Breast epithelium (tissue), 4 donors: ENCODE measurements around the gene CYP4F11. TPM values are rescaled to one million over a fixed set of nuclear protein-coding genes. Genes with fewer than 3 reads are reported as not detected.
A peak's percentile ranks its signal among the peaks of the same experiment; 100 is the strongest.
"Not testable (repeated sequence)": the region's sequence is repeated elsewhere in the genome, so short reads cannot be mapped to it uniquely, and the experiment has no call there.

Experiments
- DNase-seq, 2 donors: peaks; one replicate each; pipeline ENCODE4 v3.0.0-alpha.2; 2019; ENCODE audit warnings: low spot score in 2 of 2
- H3K27ac ChIP-seq, 2 donors: fragments of 200-600 bp; sonication (generic) in 1 of 2; one replicate each; pipeline ENCODE4 v1.5.1; 2016 to 2019; ENCODE audit warnings: mild to moderate bottlenecking in 1 of 2
- H3K27me3 ChIP-seq, 2 donors: fragments of 200-600 bp; sonication (generic) in 1 of 2; one replicate each; pipeline versions ENCODE4 v1.5.1 to v1.6.0; 2017 to 2019; ENCODE audit warnings: control low read depth in 1 of 2, mild to moderate bottlenecking in 1 of 2
- H3K36me3 ChIP-seq: fragments of 200-600 bp; one replicate; pipeline ENCODE4 v1.5.1; 2019
- H3K4me1 ChIP-seq, 2 donors: fragments of 200-600 bp; sonication (generic); one replicate each; pipeline ENCODE4 v1.5.1; 2016 to 2019; ENCODE audit warnings: control low read depth in 1 of 2
- H3K4me3 ChIP-seq, 3 donors: fragments of 200-600 bp; sonication (generic); 1 replicate in 2 of 3; 2 replicates in 1 of 3; pipeline ENCODE4 v1.5.1; 2016 to 2019; ENCODE audit warnings: mild to moderate bottlenecking in 3 of 3, moderate library complexity in 2 of 3
- H3K9me3 ChIP-seq, 2 donors: fragments of 200-600 bp; sonication (generic) in 1 of 2; one replicate each; pipeline ENCODE4 v1.5.1; 2016 to 2019; ENCODE audit warnings: control low read depth in 1 of 2
- POLR2A ChIP-seq: fragments of 450-650 bp; IDR thresholded peaks from one replicate; pipeline ENCODE4 v1.6.1; 2016; ENCODE audit warnings: antibody characterized with exemption, mild to moderate bottlenecking, moderate library complexity
- POLR2AphosphoS5 ChIP-seq, 3 donors: sonication (generic); formaldehyde crosslinking; IDR thresholded peaks; one replicate each; pipeline ENCODE4 v1.6.1; 2017; ENCODE audit warnings: antibody characterized with exemption in 3 of 3
- intact Hi-C: fragments of 100-400 bp; cut with DNase I; formaldehyde crosslinking; loops from one replicate; pipeline ENCODE4 v1.15.1; 2023; ENCODE audit warnings: low total_unique reads
- total RNA-seq, 3 donors: library from RNA; depleted of rRNA; stranded (reverse); fragments of >200 nt; gene quantifications; one replicate each; pipeline ENCODE4 v1.1.0, GENCODE V29; 2016
- TF ChIP-seq, protein P1 (sequence below), 3 donors: fragments of 450-650 bp; IDR thresholded peaks; one replicate each; pipeline ENCODE4 v1.5.1; 2016 to 2017; ENCODE audit warnings: antibody characterized with exemption in 3 of 3, mild to moderate bottlenecking in 3 of 3, moderate library complexity in 3 of 3

CYP4F11 gene
- total RNA-seq, 3 donors from 2014 or later = 0.16 to 8.8 (median 3.1) TPM

DNA sequence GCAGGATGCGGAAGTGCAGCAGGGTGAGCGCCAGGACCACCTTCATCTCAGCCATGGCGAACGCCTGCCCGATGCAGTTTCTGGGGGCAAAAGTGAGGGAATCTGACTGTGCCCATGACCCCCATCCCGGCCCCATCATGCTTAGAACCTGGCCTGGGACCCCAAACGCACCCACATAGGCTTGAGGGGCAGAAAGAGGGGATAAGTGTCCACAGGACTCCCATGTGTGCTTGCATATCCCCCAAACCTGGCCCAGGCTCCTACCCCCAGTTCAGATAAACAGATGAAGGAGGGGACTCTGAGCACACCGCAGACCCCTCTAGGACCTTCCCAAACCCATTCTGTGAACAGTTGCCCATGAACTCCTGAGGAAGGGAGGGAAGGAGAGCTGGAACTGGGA is 20.5 kb downstream of the CYP4F11 start:
- no peak for DNase-seq
- H3K36me3 ChIP-seq = no peaks in the 10 kb centered on the region
- intact Hi-C loops = no loop called here
- H3K27me3 ChIP-seq = peaks cover 0 to 32% of the 10 kb centered on the region in 2 donors
- TF ChIP-seq POLR2AphosphoS5 (IDR thresholded peaks at IDR 0.05) (no peak), POLR2A (no peak)
- TF ChIP-seq, protein P1, sequence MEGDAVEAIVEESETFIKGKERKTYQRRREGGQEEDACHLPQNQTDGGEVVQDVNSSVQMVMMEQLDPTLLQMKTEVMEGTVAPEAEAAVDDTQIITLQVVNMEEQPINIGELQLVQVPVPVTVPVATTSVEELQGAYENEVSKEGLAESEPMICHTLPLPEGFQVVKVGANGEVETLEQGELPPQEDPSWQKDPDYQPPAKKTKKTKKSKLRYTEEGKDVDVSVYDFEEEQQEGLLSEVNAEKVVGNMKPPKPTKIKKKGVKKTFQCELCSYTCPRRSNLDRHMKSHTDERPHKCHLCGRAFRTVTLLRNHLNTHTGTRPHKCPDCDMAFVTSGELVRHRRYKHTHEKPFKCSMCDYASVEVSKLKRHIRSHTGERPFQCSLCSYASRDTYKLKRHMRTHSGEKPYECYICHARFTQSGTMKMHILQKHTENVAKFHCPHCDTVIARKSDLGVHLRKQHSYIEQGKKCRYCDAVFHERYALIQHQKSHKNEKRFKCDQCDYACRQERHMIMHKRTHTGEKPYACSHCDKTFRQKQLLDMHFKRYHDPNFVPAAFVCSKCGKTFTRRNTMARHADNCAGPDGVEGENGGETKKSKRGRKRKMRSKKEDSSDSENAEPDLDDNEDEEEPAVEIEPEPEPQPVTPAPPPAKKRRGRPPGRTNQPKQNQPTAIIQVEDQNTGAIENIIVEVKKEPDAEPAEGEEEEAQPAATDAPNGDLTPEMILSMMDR (IDR thresholded peaks at IDR 0.05) = no peak
- H3K4me1 ChIP-seq = no peaks in the 10 kb centered on the region
- H3K9me3 ChIP-seq = peaks cover 4 to 13% of the 10 kb centered on the region in 2 donors
- H3K27ac ChIP-seq = no peak overlapping the region
- no peak overlapping the region for H3K4me3 ChIP-seq

DNA sequence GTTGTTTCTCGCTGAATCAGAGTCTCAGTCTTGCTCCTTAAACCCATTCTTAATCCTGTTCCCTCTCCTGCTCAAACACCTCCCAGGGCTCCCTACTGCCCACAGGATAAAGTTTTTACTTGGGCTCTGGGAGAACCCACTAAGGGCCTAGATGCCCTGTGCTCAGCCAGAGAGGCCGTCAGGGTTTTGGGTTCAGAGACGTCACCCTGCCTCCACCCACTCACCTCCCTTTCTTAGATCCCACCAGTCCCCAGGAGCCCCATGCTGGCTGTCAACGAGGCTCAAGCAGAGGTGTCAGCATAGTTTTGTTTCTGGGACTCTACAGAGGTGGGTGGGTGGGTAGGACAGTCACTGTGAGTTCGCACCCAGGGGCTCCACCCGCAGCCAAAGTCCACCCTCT is 20.9 kb downstream of the CYP4F11 start:
- intact Hi-C loops = no loop called here

GRCh38 chr19:15911599-15912235 is 22.6 kb downstream of the CYP4F11 start:
- peaks cover 4 to 13% of the 10 kb centered on the region in 2 donors for H3K9me3 ChIP-seq
- no peak for DNase-seq
- H3K4me1 ChIP-seq = no peaks in the 10 kb centered on the region
- H3K4me3 ChIP-seq = peak overlapping the region in 2 of 3 donors; percentile 5 to 6
- TF ChIP-seq POLR2AphosphoS5 (IDR thresholded peaks at IDR 0.05) = no peak
- TF ChIP-seq, protein P1 (IDR thresholded peaks at IDR 0.05) = no peak
- TF ChIP-seq POLR2A = no peak
- H3K27ac ChIP-seq = no peak overlapping the region
- intact Hi-C loops = no loop called here
- H3K27me3 ChIP-seq = peaks cover 0 to 40% of the 10 kb centered on the region in 2 donors
- no peaks in the 10 kb centered on the region for H3K36me3 ChIP-seq

More for the DNA sequence above, 20.9 kb downstream of the CYP4F11 start:
- H3K4me3 ChIP-seq = no peak overlapping the region
- no peaks in the 10 kb centered on the region for H3K36me3 ChIP-seq
- no peak for DNase-seq
- H3K27ac ChIP-seq = no peak overlapping the region
- no peaks in the 10 kb centered on the region for H3K4me1 ChIP-seq
- H3K9me3 ChIP-seq = peaks cover 4 to 13% of the 10 kb centered on the region in 2 donors
- TF ChIP-seq POLR2A (no peak), POLR2AphosphoS5 (IDR thresholded peaks at IDR 0.05) (no peak)
- TF ChIP-seq, protein P1 (IDR thresholded peaks at IDR 0.05) = no peak
- H3K27me3 ChIP-seq = peaks cover 0 to 32% of the 10 kb centered on the region in 2 donors

DNA sequence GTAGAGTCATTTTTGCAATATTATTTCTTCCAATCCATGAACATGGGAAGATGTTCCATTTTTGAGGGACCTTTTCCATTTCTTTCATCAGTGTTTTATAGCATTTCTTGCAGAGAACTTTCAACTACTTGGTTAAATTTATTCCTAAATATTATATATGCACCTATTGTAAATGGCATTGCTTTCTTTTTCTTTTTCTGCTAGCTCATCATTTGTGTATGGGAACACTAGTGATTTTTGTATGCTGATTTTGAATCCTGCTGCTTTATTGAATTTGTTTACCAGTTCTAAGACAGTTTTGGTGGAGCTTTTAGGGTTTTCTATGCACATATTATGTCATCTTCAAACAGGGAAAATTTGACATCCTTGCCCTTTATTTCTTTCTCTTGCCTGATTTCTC is 29.3 kb downstream of the CYP4F11 start:
- Histone ChIP-seq H3K27ac (no peak overlapping the region), H3K9me3 (no peaks in the 10 kb centered on the region), H3K4me1 (no peaks in the 10 kb centered on the region), H3K4me3 (no peak overlapping the region), H3K36me3 (no peaks in the 10 kb centered on the region), H3K27me3 (peaks cover 0 to 11% of the 10 kb centered on the region in 2 donors)
- DNase-seq = no peak
- intact Hi-C loops = no loop called here
- TF ChIP-seq, protein P1 (IDR thresholded peaks at IDR 0.05) = no peak
- TF ChIP-seq POLR2AphosphoS5 (IDR thresholded peaks at IDR 0.05) = no peak
- TF ChIP-seq POLR2A = no peak

DNA sequence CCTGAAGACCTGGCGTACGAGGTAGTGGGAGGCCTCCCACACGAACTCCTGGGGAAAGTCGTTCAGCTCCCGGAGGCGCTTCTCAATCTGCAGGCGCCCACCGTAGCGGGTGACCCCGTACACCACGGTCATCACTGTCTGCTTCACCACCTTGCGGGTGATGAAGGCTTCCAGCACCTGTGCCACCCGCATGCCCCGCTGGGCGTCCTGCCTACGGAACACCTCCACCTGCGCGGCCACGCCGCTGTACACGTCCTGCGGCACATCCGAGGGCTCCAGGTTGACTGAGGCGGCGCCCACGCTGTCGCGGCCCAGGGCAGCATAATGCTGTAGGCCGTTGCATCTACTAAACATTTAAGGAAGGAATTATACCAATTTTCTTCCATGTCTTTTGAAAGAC is 31.4 kb downstream of the CYP4F11 start:
- DNase-seq, H3K4me3 ChIP-seq: not testable (repeated sequence)
- peaks cover 0 to 17% of the 10 kb centered on the region in 2 donors for H3K27me3 ChIP-seq

More for the DNA sequence above, 31.4 kb downstream of the CYP4F11 start:
- H3K4me1 ChIP-seq, H3K9me3 ChIP-seq, H3K27ac ChIP-seq, H3K36me3 ChIP-seq, intact Hi-C loops: not testable (repeated sequence)
